ENCODE data around the gene FAM120B.
A peak's percentile ranks its signal among the peaks of the same experiment; 100 is the strongest.

FAM120B gene

DNA sequence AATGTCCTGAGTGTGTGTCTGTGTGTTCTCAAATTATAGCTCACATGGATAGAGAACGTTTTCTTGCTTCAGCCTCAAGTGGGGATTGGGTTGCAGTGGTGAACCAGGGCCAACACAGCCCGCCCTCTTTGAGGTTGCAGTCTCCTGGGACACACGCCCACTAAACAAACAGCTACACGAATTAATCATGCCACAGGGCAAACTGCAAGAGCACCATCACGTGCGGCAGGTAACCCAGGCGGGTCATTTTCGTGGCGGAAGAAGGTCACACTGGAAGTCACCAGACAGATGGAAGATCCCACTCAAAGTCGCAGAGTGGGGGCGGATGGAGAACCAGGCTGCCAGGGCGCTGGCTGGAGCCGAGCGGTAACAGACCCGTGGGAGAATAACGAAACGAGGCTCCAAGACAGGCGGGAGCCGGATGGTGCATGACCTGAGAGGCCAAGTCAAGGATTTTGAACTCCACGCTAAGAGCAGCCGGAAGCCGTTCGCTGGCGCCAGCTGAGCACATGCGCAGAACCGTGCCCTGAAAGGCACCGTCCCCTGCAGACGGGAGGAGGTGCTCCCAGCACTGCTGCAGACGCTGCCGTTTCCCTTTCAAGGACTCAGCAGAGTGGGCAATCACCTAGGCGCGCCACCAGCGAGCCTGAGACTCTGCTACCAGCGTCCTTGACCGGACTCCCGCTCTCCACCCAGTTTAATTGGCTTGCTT, 26.4 kb upstream of the FAM120B start:
- Histone ChIP-seq H3K36me3 (no peaks in the 10 kb centered on the region), H3K4me3 (ENCODE audit: low read depth in 1 of 2, low read length in 1 of 2) (peak overlapping the region; percentile 39 to 58), H3K27ac (peak overlapping the region; percentile 75), H3K27me3 (peaks cover 18% of the 10 kb centered on the region), H3K4me1 (ENCODE audit: control insufficient read depth in 1 of 2, insufficient read depth in 1 of 2, low read depth in 1 of 2, low read length in 1 of 2) (peaks cover 12 to 16% of the 10 kb centered on the region in 2 experiments), H3K9me3 (no peaks in the 10 kb centered on the region)
- TF ChIP-seq, protein P1, sequence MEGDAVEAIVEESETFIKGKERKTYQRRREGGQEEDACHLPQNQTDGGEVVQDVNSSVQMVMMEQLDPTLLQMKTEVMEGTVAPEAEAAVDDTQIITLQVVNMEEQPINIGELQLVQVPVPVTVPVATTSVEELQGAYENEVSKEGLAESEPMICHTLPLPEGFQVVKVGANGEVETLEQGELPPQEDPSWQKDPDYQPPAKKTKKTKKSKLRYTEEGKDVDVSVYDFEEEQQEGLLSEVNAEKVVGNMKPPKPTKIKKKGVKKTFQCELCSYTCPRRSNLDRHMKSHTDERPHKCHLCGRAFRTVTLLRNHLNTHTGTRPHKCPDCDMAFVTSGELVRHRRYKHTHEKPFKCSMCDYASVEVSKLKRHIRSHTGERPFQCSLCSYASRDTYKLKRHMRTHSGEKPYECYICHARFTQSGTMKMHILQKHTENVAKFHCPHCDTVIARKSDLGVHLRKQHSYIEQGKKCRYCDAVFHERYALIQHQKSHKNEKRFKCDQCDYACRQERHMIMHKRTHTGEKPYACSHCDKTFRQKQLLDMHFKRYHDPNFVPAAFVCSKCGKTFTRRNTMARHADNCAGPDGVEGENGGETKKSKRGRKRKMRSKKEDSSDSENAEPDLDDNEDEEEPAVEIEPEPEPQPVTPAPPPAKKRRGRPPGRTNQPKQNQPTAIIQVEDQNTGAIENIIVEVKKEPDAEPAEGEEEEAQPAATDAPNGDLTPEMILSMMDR (IDR thresholded peaks at IDR 0.05): no peak

DNA sequence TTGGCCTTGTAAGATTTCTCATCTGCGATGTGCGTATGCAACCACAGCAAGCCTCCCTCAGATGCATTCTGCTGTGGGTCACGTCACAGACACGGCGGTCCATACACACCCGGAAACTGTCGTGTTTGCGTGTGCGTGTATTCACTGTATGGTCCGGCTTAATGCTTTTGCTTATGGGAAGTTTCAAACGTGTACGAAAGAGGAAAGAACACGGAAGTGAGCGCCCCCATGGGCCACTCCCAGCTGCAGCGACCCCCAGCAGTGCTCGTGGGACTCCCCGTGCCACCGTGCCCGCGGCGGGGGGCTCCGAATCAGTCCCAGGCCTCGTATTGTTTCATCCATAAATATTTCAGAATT, 25.9 kb upstream of the FAM120B start:
- Histone ChIP-seq H3K27me3 (peaks cover 23% of the 10 kb centered on the region), H3K36me3 (no peaks in the 10 kb centered on the region), H3K4me1 (ENCODE audit: control insufficient read depth in 1 of 2, insufficient read depth in 1 of 2, low read depth in 1 of 2, low read length in 1 of 2) (peaks cover 12 to 16% of the 10 kb centered on the region in 2 experiments), H3K27ac (peak overlapping the region; percentile 75), H3K4me3 (ENCODE audit: low read depth in 1 of 2, low read length in 1 of 2) (peak overlapping the region; percentile 39 to 58), H3K9me3 (no peaks in the 10 kb centered on the region)
- TF ChIP-seq, protein P1 (IDR thresholded peaks at IDR 0.05): no peak

DNA sequence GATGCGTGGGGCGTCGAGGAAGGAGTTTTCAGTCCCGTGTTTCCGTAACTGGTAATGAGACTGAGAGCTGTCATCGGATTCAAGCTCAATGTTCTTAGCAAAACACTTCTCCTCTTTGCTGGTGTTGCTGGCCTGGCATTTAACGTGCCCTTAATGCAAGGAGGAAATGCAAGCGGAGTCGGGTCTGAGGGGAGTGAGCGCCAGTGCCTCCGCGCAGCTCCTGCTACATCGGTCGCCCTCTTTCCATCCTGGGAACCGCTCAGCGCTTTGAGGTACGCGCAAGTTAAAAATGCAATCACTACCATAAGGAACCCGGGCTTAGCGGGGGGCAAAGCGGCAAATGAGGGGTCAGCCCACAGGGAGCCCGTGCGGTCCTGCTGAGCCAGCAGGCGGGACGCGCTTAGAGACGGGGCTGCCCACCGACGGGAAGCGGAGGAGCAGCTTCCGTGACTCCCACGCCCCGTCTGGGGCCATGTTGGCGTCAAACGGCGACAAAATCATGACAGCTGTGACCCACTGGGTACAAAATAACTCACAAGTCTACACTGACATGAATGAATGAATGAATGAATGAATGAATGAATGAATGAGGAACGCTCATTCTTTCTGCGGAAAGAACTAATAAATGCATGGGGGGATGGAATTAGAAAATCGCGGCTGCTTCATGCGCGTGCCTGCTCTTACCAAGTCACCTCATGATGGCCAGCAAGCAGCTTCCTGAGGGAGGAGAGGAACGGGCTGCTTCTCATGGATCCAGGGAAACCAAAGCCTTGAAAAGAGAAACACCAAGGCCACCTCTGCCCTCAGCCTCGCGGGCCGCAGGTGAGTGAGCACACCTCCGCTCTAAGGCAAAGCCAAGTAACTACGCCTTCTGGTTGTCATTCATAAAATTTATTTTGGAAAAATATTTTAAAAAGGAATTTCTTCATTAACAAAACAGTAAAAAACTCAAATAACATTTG, 24.9 kb upstream of the FAM120B start:
- peak overlapping the region in 1 of 2 experiments; percentile 58 for H3K4me3 ChIP-seq (ENCODE audit: low read depth in 1 of 2, low read length in 1 of 2)
- H3K36me3 ChIP-seq: no peaks in the 10 kb centered on the region
- TF ChIP-seq, protein P1 (IDR thresholded peaks at IDR 0.05): no peak
- H3K27me3 ChIP-seq: peaks cover 33% of the 10 kb centered on the region
- no peak overlapping the region for H3K27ac ChIP-seq
- H3K9me3 ChIP-seq: no peaks in the 10 kb centered on the region
- H3K4me1 ChIP-seq (ENCODE audit: control insufficient read depth in 1 of 2, insufficient read depth in 1 of 2, low read depth in 1 of 2, low read length in 1 of 2): peaks cover 12 to 16% of the 10 kb centered on the region in 2 experiments

DNA sequence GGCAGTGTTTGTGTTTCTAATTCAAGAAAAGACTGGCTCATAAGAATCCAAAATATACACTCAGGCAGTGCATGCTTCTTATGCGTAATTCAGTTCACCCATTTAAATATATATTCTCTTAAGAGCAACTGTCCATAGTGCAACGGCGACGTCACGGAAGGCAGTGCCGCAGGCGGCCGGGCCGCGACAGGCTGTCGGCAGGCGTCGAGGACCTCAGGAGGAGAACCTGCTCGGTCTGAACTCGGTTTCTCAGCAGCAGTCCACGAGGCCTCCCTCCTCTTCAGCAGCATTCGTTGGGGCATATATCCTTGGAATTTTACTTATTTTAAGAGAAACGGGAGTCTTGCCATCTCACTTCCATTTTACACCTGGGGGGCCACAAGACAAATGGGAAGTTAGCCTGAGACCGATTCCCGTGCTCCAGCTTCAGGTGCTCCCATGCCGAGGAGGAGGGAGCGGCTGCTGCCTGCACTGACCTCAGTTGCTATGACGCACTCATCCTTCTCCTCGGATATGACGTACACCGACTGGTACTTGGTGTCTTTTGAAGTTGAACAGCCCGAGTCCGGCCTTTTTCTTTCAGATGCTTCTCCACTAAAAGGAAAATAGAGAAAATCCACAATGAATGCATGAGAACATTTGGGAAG, 23.9 kb upstream of the FAM120B start:
- no peaks in the 10 kb centered on the region for H3K9me3 ChIP-seq
- peaks cover 43% of the 10 kb centered on the region for H3K27me3 ChIP-seq
- H3K4me3 ChIP-seq (ENCODE audit: low read depth in 1 of 2, low read length in 1 of 2): no peak overlapping the region
- H3K4me1 ChIP-seq (ENCODE audit: control insufficient read depth in 1 of 2, insufficient read depth in 1 of 2, low read depth in 1 of 2, low read length in 1 of 2): peaks cover 12 to 15% of the 10 kb centered on the region in 2 experiments
- TF ChIP-seq, protein P1 (IDR thresholded peaks at IDR 0.05): no peak
- H3K27ac ChIP-seq: no peak overlapping the region
- H3K36me3 ChIP-seq: no peaks in the 10 kb centered on the region

DNA sequence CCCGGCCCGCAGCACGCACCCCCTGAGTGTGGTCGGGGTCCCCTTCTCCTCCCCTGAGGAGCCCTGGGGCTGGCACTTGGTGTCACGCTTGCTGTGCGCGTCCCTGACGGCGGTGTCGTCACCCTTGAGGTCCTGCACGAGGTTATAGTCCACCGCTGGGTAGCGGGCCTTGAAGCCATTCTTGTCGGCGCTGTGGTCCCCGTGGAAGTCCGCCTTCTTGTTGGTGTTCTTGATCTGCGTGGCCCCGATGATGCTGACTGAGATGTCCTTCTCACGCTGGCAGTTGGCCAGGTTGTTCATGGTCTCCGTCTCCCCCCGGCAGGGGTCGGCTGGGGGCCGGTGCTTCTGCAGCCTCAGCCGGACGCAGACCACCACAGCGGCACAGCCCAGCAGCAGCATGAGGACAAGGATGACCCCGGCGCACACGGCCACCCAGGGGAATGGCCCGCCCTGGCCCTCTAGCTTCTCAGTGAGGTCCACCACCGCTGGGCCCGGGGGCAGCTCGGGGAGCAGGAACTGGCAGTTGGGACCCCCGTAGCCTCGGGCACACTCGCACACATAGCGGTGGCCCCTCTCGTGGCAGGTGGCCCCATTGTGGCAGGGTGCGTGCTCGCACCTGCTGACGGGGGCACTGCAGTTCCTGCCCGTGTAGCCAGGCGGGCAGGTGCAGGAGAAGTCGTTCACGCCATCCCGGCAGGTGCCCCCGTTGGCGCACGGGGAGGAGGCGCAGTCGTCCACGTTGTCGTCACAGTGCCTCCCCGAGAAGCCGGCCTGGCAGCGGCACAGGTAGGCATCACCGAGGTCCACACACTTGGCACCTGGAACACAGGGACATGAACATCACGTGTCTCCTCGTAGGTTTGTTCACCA, 23.1 kb upstream of the FAM120B start:
- H3K4me1 ChIP-seq (ENCODE audit: control insufficient read depth in 1 of 2, insufficient read depth in 1 of 2, low read depth in 1 of 2, low read length in 1 of 2): peaks cover 5 to 7% of the 10 kb centered on the region in 2 experiments
- no peak overlapping the region for H3K4me3 ChIP-seq (ENCODE audit: low read depth in 1 of 2, low read length in 1 of 2)
- TF ChIP-seq, protein P1 (IDR thresholded peaks at IDR 0.05): no peak

More for the DNA sequence above, 23.1 kb upstream of the FAM120B start:
- Histone ChIP-seq H3K9me3 (no peaks in the 10 kb centered on the region), H3K36me3 (no peaks in the 10 kb centered on the region), H3K27ac (no peak overlapping the region), H3K27me3 (peaks cover 51% of the 10 kb centered on the region)

All from neutrophil (primary cell).